DMS153 treated with DMSO at 0.1 percent for 48 hours (cell line): ENCODE measurements around the gene IL15.
"Not testable (repeated sequence)": the region's sequence is repeated elsewhere in the genome, so short reads cannot be mapped to it uniquely, and the experiment has no call there.

Experiments used
- DNase-seq: peaks from one replicate; lab custom pipeline; 2025; ENCODE audit not compliant: unreplicated experiment; lab: John Stamatoyannopoulos, UW

The IL15 gene

GRCh38 chr4:141645611-141646340, 9.4 kb downstream of the IL15 start:
- no peak for DNase-seq

- no peak for DNase-seq
These were observed 10.6 kb downstream of the IL15 start for GRCh38 chr4:141646969-141647368.

- no peak for DNase-seq
These were observed 11.6 kb downstream of the IL15 start for GRCh38 chr4:141647966-141648365.

- DNase-seq, result no peak
These were observed 15.9 kb downstream of the IL15 start for GRCh38 chr4:141652161-141652778.

GRCh38 chr4:141654098-141654497, 17.7 kb downstream of the IL15 start:
- DNase-seq, result no peak

- no peak for DNase-seq
These were observed 19.6 kb downstream of the IL15 start for GRCh38 chr4:141656031-141656430.

- peak; percentile 8 for DNase-seq
These were observed 21.3 kb downstream of the IL15 start for GRCh38 chr4:141657550-141658250.

GRCh38 chr4:141658309-141658708, 21.9 kb downstream of the IL15 start:
- DNase-seq, result no peak

GRCh38 chr4:141659539-141659938, 23.2 kb downstream of the IL15 start:
- DNase-seq, result no peak

GRCh38 chr4:141660880-141661279, 24.5 kb downstream of the IL15 start:
- no peak for DNase-seq

- DNase-seq, result no peak
These were observed 32.0 kb downstream of the IL15 start for GRCh38 chr4:141668200-141668910.

GRCh38 chr4:141669501-141669900, 33.1 kb downstream of the IL15 start:
- no peak for DNase-seq

GRCh38 chr4:141675384-141675783, 39.0 kb downstream of the IL15 start:
- DNase-seq, result no peak

GRCh38 chr4:141676087-141676670, 39.8 kb downstream of the IL15 start:
- DNase-seq, result no peak

- no peak for DNase-seq
These were observed 43.7 kb downstream of the IL15 start for GRCh38 chr4:141680060-141680459.

GRCh38 chr4:141684785-141685184, 48.4 kb downstream of the IL15 start:
- no peak for DNase-seq

- DNase-seq, result peak; percentile 24
These were observed 49.9 kb downstream of the IL15 start for GRCh38 chr4:141686146-141686775.

GRCh38 chr4:141686879-141687278, 50.5 kb downstream of the IL15 start:
- no peak for DNase-seq

GRCh38 chr4:141689726-141690296, 53.4 kb downstream of the IL15 start:
- DNase-seq, result not testable (repeated sequence)

- not testable (repeated sequence) for DNase-seq
These were observed 54.9 kb downstream of the IL15 start for GRCh38 chr4:141691247-141691646.
